Epithelial cell of esophagus (primary cell): ENCODE results near the gene MISP.
"Not testable (repeated sequence)": the region's sequence is repeated elsewhere in the genome, so short reads cannot be mapped to it uniquely, and the experiment has no call there.

Experiments used
- DNase-seq: peaks from one replicate; pipeline ENCODE4 v3.0.0; 2010; ENCODE audit warnings: low read depth
- H3K4me3 ChIP-seq: 2 replicates; pipeline ENCODE4 v1.5.1; 2011; ENCODE audit warnings: mild to moderate bottlenecking, low read length, control low read depth
- TF ChIP-seq, protein P1 (sequence below): IDR thresholded peaks from 2 replicates; pipeline ENCODE4 v1.5.1; 2011; ENCODE audit warnings: low read depth, mild to moderate bottlenecking, low read length, control low read depth, inconsistent platforms; ENCODE audit not compliant: insufficient read depth; ENCODE audit errors: missing control alignments

MISP gene

DNA sequence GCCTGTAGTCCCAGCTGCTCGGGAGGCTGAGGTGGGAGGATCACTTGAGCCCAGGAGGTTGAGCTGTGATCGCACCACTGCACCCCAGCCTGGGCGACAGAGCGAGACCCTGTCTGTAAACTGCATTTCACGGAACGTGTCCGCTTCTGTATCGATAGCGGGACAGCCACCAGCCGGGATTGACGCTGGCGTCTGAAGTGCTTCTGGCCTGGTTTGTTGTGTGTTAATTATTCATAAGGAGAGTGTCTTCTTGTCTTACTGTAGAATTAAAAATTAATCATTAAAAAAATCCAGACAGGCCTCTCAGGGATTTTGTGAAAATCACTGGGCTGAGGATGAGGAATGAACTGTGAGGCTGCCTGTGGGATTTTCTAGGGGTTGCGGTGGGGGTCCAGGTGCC is 16.2 kb upstream of the MISP start:
- H3K4me3 ChIP-seq, result no peak overlapping the region
- DNase-seq, result no peak
- TF ChIP-seq, protein P1, sequence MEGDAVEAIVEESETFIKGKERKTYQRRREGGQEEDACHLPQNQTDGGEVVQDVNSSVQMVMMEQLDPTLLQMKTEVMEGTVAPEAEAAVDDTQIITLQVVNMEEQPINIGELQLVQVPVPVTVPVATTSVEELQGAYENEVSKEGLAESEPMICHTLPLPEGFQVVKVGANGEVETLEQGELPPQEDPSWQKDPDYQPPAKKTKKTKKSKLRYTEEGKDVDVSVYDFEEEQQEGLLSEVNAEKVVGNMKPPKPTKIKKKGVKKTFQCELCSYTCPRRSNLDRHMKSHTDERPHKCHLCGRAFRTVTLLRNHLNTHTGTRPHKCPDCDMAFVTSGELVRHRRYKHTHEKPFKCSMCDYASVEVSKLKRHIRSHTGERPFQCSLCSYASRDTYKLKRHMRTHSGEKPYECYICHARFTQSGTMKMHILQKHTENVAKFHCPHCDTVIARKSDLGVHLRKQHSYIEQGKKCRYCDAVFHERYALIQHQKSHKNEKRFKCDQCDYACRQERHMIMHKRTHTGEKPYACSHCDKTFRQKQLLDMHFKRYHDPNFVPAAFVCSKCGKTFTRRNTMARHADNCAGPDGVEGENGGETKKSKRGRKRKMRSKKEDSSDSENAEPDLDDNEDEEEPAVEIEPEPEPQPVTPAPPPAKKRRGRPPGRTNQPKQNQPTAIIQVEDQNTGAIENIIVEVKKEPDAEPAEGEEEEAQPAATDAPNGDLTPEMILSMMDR, result no peak

DNA sequence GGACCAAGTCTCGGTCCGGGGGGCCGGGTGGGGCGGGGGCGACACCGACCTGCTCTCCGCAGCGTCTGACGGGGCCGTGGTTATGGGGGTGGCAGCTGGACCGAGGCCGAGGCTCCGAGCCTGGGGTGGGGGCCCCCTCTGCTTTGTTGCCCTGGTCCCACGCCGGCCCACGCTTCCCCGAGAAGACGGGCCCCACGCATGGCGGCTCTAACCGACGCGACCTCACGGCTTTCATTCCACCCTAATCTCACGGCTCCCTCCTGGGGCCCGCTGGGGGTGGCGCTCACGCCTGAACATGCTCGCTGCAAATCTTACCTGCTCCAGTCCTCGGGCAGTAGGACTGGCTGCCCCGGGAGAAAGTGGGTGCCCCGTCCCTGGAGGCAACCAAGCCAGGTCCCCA is 14.8 kb upstream of the MISP start:
- no peak overlapping the region for H3K4me3 ChIP-seq
- TF ChIP-seq, protein P1, result no peak
- no peak for DNase-seq

DNA sequence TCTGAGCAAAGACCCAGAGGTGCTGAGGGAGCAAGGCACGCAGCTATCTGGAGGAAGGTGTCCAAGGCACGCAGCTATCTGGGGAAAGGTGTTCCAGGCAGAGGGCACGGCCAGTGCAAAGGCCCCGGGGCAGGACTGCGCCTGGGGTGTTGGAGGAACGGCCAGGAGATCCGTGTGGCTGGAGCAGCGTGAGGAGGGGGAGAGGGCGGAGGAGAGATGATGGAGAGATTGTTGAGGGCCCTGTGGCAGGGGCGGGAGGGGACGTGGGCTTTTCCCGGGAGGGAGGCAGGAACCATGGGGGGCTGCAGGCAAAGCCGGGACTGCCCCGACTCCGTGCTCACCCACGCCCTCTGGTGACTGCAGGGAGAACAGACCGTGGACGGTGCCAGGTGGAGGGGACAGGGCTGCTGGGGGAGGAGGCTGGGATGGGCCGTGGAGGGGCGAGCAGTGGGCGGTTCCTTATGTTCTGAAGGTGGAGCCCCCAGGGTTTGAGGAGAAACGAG is 13.3 kb upstream of the MISP start:
- no peak overlapping the region for H3K4me3 ChIP-seq
- DNase-seq, result peak; percentile 27
- TF ChIP-seq, protein P1, result peak; percentile 54

DNA sequence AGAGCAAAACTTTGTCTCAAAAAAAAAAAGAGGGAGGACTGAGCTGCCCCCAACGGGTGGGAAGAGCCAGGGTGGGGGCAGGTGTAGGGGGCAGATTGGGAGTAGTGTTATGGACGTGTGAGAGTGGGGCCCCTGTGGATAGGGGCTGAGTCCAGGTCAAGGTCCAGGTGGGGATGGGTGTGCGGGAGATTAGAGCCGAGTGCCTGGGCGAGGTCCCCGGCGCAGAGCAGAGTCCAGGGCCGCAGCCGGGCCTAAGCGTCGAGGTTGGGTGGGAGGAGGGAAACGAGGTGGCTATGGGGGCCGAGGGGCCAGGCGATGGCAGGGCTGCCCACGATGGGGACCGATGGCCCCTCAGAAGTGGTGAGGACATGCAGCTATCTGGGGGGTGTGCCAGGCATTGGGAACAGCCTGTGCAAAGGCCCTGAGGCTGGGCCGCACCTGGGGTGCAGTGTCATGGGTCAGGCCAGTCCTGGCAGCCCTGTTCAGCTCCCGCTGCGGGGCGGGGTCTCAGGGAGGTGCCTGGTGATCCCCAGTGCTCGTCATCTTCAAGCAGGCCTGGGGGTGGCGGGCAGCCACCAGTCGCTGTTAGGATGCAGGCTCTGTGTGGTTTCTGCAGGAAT is 12.3 kb upstream of the MISP start:
- DNase-seq, result no peak
- TF ChIP-seq, protein P1, result no peak
- H3K4me3 ChIP-seq, result no peak overlapping the region

DNA sequence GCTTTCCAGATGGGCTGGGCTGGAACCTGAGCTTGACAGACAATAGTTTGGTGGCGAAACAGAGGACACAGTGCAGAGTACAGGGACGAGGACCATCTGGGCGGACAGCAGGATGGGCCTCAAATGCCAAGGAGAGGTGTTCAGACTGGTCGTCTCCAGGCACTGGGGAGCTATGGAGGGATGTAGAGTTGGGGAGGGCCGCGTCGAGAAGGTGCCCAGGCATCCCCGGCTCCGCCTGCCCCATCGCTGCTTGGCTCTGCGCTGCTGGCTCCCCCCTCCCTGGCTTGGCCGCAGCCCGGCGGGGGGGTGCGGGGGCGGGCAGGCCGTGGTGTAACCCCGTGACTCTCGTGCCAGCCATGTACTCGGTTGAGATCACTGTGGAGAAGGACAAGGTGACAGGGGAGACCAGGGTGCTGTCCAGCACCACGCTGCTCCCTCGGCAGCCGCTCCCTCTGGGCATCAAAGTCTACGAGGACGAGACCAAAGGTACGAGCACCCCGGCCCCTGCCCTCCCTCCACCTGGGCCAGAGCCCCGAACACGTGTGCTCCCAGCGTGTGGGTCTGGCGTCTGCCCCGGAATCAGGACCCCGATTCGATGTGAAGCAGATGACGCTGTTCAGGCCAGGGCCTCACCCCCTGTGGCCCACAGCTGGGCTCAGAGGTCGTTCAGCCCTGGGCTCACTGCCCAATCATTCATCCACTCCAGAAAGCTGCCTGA is 10.8 kb upstream of the MISP start:
- DNase-seq, result no peak
- no peak overlapping the region for H3K4me3 ChIP-seq
- TF ChIP-seq, protein P1, result no peak

DNA sequence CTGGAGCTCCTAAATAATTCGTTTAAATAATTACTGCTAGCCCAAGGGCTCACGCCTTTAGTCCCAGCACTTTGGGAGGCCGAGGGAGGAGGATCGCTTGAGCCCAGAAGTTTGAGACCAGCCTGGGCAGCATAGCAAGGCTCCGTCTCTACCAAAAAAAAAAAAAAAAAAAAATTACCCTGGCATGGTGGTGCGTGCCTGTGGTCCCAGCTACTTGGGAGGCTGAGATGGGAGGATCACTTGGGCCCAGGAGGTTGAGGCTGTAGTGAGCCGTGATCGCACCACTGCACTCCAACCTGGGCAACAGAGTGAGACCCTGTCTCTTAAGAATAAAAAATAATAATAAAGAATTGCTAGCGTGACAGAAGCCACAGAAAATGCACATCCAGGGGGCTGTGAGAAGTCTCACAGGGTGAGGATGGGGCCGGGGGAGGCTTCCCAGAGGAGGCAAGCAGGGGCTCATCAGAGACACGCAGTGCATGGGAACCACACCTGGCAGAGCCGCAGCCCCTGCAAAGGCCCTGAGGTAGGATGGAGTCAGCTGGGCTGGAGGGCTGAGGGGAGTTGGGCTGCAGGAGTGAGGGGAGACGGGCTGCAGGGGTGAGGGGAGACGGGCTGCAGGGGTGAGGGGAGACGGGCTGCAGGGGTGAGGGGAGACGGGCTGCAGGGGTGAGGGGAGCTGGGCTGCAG is 10.0 kb upstream of the MISP start:
- H3K4me3 ChIP-seq, DNase-seq: not testable (repeated sequence)

DNA sequence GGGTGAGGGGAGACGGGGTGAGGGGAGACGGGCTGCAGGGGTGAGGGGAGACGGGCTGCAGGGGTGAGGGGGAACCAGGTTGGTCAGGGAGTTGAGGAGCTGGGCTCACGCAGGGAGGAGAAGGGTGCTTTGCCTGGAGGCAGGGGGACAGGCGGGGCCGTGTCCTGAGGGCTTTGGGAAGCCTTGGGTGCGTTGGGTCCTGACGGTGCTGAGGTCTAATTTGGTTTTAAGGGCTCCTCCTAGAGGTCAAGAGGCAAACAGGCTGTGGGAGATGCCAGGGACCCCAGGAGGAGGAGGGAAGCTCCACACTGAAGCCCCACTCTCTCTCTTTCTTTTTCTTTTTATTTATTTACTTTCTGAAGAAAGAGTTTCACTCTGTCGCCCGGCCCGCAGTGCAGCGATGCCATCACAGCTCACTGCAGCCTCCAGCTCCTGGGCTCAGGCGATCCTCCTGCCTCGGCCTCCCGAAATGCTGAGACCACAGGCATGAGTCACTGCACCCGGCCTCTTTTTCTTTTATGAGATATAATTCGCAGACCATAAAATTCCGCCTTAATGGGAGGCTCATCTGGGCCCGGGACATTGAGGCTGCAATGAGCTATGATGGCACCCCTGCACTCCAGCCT is 9.3 kb upstream of the MISP start:
- DNase-seq, result no peak
- H3K4me3 ChIP-seq, result no peak overlapping the region
- TF ChIP-seq, protein P1, result no peak
